Measurements from ENCODE around the gene NDST1.

The NDST1 gene

GRCh38 chr5:150574818-150575547, 67.1 kb downstream of the NDST1 start:
- DNase-seq = no peak

DNA sequence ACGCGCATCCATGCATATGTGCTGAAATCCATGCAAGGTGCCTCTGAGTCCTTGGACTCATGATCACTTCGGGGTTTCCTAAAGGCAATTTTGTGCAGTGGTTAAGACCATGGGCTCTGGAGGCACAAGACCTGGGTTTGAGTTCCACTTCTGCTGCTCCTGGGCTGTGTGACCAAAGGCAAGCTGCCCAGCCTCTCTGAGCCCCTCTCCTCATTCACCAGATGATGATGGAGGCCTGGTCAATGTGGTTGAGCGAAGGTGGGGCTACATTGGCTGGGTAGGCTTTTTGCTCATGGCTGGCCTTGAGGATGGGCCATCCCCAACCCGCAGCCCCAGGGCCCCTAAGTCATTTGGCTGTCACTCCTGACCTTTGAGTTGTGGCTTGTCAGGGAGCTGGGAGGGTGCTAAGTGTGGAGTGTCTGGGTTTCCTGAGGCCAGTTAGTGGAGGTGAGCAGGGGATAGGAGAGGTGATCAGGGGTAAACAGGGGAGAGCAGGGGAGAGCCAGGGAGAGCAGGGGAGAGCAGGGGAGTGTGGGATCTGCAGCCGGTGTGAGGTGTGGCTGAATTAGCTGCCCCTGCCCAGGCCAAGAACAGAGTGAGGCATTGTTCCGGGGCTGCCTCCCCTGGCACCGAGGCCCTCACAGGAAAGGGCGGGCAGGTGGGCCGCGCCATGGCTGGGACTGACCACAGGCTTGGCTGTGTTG, 68.0 kb downstream of the NDST1 start:
- DNase-seq = no peak

- no peak for DNase-seq
These were observed 68.6 kb downstream of the NDST1 start for GRCh38 chr5:150576449-150576949.

DNA sequence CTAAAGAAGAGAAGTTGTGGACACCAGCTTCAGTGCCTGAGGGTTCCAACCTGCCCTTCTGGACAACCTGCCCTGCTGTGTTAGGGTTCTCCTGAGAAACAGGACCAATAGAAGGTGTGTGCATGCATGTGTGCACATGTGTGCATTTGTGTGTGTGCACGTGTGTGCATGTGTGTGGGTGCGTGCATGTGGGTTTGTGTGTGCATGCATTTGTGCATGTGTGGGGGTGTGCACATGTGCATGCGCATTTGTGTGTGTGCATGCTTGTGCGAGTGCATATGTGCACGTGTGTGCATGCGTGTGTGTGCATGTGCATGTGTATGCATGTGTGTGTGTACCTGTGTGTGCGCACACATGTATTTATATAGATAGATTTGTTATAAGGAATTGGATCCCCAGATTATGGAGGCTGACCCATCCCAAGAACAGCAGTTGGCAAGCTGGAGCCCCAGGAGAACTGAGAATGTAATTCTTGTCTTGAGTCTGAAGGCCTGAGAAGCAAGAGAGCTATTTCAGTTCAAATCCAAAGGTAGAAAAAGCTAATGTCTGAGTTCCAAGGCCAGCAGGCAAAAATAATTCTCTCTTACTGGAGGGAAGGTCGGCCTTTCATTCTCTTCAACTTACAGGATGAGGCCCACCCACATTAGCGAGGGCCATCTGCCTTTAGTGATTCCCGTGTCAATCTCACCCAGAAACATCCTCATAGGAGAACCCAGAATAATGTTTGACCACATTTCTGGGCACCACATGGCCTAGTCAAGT, 69.6 kb downstream of the NDST1 start:
- DNase-seq = no peak

GRCh38 chr5:150578781-150579461, 71.0 kb downstream of the NDST1 start:
- DNase-seq = no peak

DNA sequence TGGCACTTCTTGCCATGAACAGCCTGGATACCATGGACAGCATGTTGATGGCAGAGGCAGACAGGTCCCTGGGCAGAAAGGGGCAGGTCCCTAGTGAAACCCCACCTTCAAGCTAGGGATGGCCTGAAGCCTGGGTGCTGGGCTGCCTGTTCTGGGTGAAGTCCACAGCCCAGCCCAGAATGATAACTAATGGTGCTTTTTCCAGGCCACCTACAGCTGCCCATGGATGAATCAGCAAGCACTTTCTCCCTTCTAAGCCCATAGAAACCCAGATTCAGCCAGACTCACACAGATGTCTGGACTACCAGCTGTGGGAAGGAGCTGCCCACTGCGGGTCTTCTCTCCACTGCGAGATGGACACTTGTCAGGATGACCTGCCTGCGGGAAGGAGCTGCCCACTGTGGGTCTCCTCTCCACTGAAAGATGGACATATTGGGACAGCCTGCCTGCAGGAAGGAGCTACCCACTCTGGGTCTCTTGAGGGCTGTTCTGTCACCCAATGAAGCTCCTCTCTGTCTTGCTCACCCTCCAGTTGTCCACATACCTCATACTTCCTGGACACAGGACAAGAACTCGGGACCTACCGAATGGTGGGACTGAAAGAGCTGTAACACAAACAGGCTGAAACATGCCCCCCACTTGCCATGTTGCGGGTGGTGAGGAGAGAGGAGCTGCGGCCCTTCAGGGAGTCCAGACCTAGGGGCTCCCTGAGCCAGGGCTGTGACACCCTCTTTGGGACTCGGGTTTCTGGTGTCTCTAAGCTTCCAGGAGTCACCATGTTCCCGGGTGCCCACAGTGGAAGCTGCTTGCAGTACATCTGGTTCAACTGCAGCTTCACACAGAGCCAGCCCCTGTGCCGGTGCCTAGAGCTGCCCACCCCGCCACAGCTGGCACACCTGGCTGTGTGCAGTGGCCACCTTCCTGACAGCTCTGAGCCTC, 71.8 kb downstream of the NDST1 start:
- DNase-seq = no peak

GRCh38 chr5:150580917-150581316, 73.0 kb downstream of the NDST1 start:
- DNase-seq = no peak

GRCh38 chr5:150582241-150583109, 74.5 kb downstream of the NDST1 start:
- DNase-seq = no peak

DNA sequence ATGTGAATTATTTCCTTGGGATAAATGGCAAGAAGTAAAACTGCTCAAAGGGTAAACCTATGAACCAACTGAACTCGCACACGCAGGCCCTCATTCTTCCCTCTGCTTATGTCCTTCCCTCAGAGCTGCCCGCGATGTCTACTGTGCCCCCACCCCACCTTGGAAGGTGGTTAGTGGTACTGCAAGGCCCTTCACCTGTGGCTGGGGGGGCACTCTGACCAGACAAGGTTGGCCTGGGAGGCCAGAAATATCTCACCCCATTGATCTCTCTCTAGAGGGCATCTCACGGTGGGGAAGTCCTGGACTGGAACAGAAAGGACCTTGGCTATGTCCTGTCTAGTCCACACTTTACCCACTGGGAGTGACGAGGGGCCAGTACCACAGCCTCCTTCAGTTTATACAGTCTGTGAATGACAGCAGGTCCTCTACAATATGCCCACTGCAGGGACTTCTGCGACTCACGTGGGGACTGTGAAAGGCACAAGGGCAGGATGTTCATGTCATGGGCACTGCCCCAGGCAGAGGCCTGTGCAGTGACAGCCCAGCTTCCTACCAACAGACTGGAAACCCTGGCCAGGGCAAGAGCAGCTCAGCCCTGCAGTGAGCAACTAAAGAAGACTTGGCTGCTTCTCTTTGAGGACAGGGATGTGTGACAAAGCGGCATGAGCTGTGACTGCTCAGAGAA, 75.8 kb downstream of the NDST1 start:
- DNase-seq = no peak

DNA sequence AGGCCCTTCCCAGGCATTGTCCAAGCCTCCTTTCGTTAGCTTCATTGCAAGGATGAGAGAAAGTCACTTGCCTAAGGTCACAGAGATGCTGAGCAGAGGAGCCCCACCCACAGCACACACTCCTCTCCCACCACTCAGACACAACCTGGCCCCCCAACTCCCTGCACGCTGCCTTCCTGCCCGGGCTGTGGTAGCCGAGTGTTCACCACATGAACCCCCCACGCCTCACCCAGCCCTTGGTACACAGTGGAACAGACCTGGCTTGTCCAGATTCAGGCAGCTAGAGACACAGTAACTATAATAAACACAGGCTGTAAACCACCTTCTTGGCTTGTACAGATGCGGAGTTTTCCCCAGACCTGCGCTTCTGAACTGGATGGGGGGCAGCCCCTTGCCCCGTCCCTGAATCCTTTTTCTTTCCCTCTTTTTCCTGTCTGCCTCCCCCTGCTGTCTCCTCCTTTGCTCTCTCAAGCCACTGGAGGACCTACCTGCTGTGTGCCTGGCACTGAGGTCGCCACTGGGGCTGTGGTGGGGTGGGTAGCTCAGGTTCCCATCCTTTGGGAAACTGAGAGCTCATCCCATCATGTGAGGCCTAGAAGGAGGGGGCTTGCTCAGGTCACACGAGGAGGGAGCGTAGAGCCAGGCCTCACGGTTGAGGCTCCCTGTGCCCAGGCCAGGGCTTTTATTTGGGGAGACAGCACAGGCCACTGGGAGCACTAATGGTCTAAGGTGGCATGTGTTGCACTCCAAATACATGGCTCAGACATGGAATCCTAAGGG, 76.8 kb downstream of the NDST1 start:
- no peak for DNase-seq

DNA sequence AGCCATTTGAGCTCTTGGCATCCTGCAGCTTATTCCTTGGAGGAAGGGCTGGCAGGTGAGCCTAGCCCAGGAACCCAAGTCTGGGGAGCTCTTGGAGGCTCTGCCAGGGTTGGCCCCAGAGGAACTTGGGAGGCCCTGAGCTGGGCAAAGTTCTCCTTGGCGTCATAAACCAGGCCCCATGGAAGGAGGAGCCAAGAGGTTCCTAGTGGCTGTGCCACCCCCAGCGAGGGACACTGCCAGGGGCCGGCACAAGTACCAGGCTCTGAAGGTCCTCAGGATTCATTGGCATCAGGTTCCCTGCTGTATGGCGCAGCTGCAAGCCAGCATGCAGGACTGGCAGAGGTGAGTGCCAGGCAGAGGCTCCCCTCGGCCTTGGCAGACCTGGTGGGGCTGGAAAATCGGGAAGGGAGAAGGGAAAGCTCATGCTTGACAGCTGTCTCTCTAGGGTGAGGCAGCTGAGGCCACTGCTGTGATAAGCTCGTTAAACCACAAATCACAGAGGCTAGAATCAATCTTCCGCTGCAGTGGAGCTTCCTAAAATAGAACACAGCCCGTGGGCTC, 77.9 kb downstream of the NDST1 start:
- DNase-seq = no peak

DNA sequence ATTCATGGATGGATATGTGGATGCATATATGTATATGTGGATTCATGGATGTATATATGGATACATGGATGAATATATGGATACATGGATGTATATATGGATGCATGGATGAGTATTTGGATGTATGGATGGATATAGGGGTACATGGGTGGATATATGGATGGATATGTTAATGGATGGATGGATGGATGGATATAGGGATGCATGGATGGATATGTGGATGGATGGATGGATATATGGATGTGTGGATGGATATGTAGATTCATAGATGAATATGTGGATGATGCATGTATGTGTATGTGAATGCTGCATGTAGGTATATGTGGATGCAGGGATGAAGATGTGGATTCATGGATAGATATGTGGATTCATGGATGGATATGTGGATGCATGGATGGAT, 79.1 kb downstream of the NDST1 start:
- no peak for DNase-seq

GRCh38 chr5:150587856-150588595, 80.1 kb downstream of the NDST1 start:
- no peak for DNase-seq

DNA sequence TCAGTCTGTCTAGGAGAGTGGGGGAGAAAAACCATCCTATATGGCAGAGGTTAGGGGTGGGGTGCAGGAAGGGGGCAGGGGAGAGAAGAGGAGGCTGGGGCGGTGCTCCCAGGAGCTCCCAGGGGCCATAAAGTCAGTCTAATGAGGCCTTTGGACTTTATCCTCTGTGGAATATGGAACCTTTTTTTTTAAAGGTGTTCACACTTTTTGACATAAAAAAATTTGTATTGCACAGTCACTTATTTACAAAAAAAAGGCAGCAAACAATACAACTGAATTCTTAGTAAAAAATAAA, 80.6 kb downstream of the NDST1 start:
- no peak for DNase-seq

DNA sequence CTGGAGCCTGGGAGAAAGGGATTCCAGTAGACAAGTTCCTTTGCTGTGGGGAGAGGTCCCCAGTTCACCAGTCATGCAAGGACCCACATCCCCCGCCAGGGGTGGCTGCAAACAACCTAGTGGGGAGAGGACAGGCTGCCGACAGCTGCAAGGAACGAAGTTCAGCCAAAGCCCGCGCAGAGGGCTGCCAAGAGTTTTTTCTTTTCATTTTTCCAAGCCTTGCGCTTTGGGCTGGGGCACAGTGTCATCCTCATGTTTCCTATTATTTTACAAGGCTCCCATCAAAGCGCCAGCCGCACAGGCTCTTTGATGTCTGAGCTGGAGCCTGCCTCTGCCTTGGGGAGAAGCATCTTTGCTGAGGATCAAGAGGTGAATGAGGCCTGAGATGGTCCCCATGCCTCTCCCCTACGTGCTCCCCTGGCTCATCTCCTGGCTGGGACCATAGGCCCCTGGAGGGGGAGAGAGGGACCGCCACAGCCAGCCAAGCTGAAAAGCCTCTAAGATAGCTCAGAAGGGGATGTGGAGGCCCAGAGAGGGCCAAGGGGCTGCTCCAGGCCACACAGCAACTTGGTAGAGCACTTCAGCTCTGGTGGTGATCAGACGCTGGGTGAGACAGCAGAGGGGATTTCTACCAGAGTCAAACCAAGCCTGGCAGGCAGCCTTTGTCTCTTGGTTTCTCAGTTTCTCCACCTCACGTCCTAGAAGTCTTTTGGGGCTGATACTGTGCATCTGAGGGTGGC, 82.1 kb downstream of the NDST1 start:
- DNase-seq = no peak

DNA sequence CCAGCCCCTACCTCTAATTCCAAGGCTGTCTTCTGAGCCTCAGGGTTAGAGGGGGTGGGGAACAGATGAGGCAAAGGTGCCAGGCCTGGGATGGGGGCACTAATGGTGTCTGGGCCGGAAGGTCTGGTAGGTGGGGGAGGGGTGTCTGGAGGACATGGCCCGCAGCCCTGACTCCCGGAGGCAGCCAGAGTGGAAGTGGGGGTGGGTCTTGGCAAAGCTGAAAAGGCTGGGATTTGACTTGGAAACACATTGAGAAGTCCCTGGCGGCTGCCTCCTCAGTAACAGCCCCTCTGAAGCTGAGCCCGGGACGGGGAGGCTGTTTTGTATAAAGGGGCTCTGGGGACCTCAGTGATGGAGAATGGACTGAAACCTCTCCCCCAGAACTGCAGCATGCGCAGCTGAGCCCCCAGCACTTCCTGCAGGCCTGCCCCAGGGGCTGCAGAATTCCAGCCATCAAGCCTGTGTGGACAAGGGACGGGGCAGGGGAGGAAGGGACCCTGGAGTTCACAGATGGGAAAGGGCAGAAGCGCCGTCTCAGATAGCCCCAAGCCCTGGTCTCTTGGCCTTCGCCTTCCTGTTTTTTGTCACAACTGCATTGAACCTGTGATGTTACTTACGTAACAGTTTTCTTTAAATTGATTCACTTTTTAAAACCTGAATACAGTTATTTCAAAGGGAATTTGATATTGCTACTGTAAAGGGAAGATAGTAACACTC, 83.2 kb downstream of the NDST1 start:
- no peak for DNase-seq

DNA sequence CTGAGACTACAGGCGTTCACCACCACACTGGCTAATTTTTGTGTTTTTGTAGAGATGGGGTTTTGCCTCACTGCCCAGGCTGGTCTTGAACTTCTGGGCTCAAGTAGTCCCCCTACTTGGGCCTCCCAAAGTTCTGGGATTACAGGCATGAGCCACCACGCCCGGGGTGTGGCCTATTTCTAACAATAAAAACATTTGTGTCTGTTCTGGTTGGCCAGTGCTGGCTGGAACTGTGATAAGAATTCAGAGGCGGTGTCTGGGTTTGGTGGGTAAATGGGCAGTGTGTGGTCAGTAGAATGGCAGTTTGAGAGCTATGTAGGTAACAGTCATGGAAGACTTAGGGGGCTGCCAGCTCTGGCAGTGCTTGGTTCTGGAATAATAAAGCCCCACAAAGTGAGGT, 85.7 kb downstream of the NDST1 start:
- DNase-seq = no peak

Measured in stimulated activated CD8-positive, alpha-beta memory T cell treated with anti-CD3 and anti-CD28 coated beads, Interleukin-4, amount 100 ng/mL, for 48 hours (primary cell).